H1 (cell line): ENCODE measurements around the gene GSG1L.

ENCODE experiments used
- CBX5 ChIP-seq: fragments of 300-800, 300-1000 bp; sonication (generic); IDR thresholded peaks from 2 replicates; pipeline ENCODE4 v1.7.1; 2016; ENCODE audit warnings: antibody characterized with exemption, low read length, low read depth
- CTCF ChIP-seq, 3 experiments: IDR thresholded peaks; 1 replicate in 2 of 3; 2 replicates in 1 of 3; pipeline versions ENCODE4 v1.5.1 to v1.6.1; 2011; ENCODE audit warnings: low read length in 3 of 3, mild to moderate bottlenecking in 3 of 3, inconsistent platforms in 2 of 3, low read depth in 1 of 3, moderate library complexity in 1 of 3; ENCODE audit not compliant: insufficient read depth in 1 of 3; ENCODE audit errors: control extremely low read depth in 1 of 3
- EP300 ChIP-seq, 2 experiments: IDR thresholded peaks; 1 replicate in 1 of 2; 2 replicates in 1 of 2; pipeline ENCODE4 v1.6.1; 2011 to 2012; ENCODE audit warnings: low read depth in 2 of 2, low read length in 2 of 2, mild to moderate bottlenecking in 2 of 2, borderline replicate concordance in 1 of 2, inconsistent platforms in 1 of 2, moderate library complexity in 1 of 2
- JUN ChIP-seq: IDR thresholded peaks from 2 replicates; pipeline ENCODE4 v1.6.1; 2011; ENCODE audit warnings: low read depth, mild to moderate bottlenecking, improper control_type of control experiment, low read length
- MAFK ChIP-seq: IDR thresholded peaks from 2 replicates; pipeline ENCODE4 v1.6.1; 2012; ENCODE audit warnings: low read depth, mild to moderate bottlenecking, improper control_type of control experiment, low read length
- RBBP5 ChIP-seq: IDR thresholded peaks from 2 replicates; pipeline ENCODE4 v1.7.1; 2012; ENCODE audit warnings: low read depth, mild to moderate bottlenecking, inconsistent platforms, low read length, moderate library complexity, borderline replicate concordance

GRCh38 chr16:28068976-28069375, 5.5 kb upstream of the GSG1L start:
- no peak for TF ChIP-seq EP300 (IDR thresholded peaks at IDR 0.05; ENCODE audit: borderline replicate concordance in 1 of 2, low read depth in 2 of 2, low read length in 2 of 2)
- TF ChIP-seq MAFK, result no peak
- no peak for TF ChIP-seq CTCF (IDR thresholded peaks at IDR 0.05; ENCODE audit: control extremely low read depth in 1 of 3, insufficient read depth in 1 of 3, low read depth in 1 of 3, low read length in 3 of 3)
- no peak for TF ChIP-seq JUN
- TF ChIP-seq CBX5, result no peak
- TF ChIP-seq RBBP5, result no peak
